HUES6 (cell line): ENCODE measurements around the gene CDC42SE1.

Experiments used
- H3K27ac ChIP-seq: 2 replicates; pipeline ENCODE4 v1.7.0; 2013; ENCODE audit warnings: low read depth, mild to moderate bottlenecking, low read length, inconsistent platforms
- H3K27me3 ChIP-seq: 2 replicates; pipeline ENCODE4 v1.6.1; 2013; ENCODE audit warnings: low read length; ENCODE audit not compliant: control insufficient read depth, insufficient read depth
- H3K36me3 ChIP-seq: 2 replicates; pipeline ENCODE4 v1.6.1; 2013; ENCODE audit warnings: low read length; ENCODE audit not compliant: control insufficient read depth, insufficient read depth
- H3K4me1 ChIP-seq: 2 replicates; pipeline ENCODE4 v1.6.1; 2013; ENCODE audit warnings: low read length; ENCODE audit not compliant: control insufficient read depth, insufficient read depth
- H3K4me3 ChIP-seq: 2 replicates; pipeline ENCODE4 v1.5.1; 2013; ENCODE audit warnings: low read depth, low read length
- H3K9ac ChIP-seq: one replicate; pipeline ENCODE4 v1.6.1; 2013; ENCODE audit warnings: mild to moderate bottlenecking, low read length
- H3K9me3 ChIP-seq: 2 replicates; pipeline ENCODE4 v1.6.1; 2013; ENCODE audit warnings: low read depth, low read length; ENCODE audit not compliant: control insufficient read depth, insufficient read depth

CDC42SE1 gene

GRCh38 chr1:151067185-151067584, 7.8 kb upstream of the CDC42SE1 start:
- H3K27ac ChIP-seq: no peak overlapping the region
- no peak overlapping the region for H3K4me3 ChIP-seq
- H3K9ac ChIP-seq: no peak overlapping the region
- peaks cover 6% of the 10 kb centered on the region; the same call in 1 of the 2 replicates for H3K4me1 ChIP-seq
- no peaks in the 10 kb centered on the region for H3K9me3 ChIP-seq
- peaks cover 14% of the 10 kb centered on the region for H3K36me3 ChIP-seq
- H3K27me3 ChIP-seq: no peaks in the 10 kb centered on the region

- Histone ChIP-seq H3K9ac (no peak overlapping the region), H3K27me3 (no peaks in the 10 kb centered on the region), H3K4me1 (peaks cover 9% of the 10 kb centered on the region), H3K4me3 (no peak overlapping the region), H3K9me3 (no peaks in the 10 kb centered on the region), H3K36me3 (peaks cover 14% of the 10 kb centered on the region), H3K27ac (no peak overlapping the region)
Observed at GRCh38 chr1:151065089-151065645, 5.7 kb upstream of the CDC42SE1 start.

DNA sequence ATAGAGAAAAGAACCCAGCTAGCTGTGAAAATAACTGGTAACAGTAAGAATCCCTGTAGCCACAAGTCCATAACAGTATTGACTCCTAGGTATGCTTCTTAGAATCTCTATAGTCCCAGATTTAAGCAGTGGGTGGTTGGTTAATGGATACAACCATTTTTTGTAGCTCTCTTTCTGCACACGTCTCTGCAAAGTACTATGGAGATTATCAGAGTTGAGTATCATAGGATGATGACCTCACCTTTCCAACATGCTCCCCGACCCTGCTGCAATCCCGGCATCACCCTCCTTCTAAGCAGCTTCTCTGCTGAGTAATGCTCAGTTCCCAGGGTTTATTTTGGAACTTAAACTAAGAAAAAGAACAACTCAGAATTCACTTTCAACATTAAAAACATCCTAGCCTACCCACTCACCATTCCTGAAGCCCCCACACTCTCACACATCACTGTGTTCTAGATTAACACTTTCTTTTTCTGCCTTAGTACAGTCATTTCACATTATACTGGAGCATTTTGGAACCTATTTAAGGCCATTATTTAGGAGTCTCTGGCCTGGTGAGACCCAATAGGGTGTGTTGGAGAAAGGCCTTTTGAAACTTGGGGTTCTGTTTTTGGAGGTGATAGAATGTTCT, 3.4 kb upstream of the CDC42SE1 start:
- H3K9ac ChIP-seq: no peak overlapping the region
- H3K4me1 ChIP-seq: peaks cover 16% of the 10 kb centered on the region
- H3K36me3 ChIP-seq: peaks cover 14% of the 10 kb centered on the region
- no peak overlapping the region for H3K27ac ChIP-seq
- no peaks in the 10 kb centered on the region for H3K9me3 ChIP-seq
- no peaks in the 10 kb centered on the region for H3K27me3 ChIP-seq
- H3K4me3 ChIP-seq: no peak overlapping the region

GRCh38 chr1:151061704-151062103, 2.3 kb upstream of the CDC42SE1 start:
- Histone ChIP-seq H3K4me3 (peak overlapping the region; percentile 97), H3K36me3 (peaks cover 9% of the 10 kb centered on the region), H3K27ac (no peak overlapping the region), H3K27me3 (no peaks in the 10 kb centered on the region), H3K9me3 (no peaks in the 10 kb centered on the region), H3K9ac (peak overlapping the region; percentile 88), H3K4me1 (peaks cover 21% of the 10 kb centered on the region)

DNA sequence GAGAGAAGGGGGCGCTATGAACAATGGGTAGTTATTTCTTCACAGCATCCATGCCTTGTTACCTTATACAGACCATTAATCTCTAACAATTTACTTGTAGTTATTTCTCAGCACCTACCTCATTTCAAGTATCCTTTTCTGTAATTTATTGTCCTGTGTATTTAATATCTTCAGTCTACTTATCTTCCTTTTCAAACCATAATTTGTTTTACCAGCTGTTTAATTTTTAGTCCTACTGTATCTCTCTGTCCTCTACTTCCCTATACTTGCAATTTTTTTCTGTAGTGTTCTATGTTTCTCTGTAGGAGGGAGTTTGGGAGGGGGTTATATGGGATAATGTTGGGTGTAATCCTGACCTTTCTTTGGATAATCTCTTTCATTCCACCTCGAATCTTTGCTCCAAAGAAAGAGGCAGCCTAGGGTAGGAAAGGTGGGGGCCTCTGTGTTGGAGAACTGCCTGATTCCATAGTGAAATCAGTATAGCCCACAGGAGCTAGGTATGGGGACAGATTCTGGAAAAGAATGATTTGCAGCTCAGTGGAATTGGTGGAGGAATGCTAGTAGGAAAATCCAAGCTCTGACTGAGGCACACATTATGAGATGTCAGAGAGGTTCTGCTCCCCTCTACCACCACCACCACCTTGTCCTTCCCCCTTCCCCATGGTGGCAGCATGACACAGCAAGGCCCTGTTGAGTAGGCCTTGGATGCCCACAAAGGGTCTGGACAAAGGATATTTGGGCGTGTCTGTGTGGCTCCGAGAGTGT, 1.4 kb upstream of the CDC42SE1 start:
- H3K27ac ChIP-seq: peak overlapping the region; percentile 73; the same call in 1 of the 2 replicates

DNA sequence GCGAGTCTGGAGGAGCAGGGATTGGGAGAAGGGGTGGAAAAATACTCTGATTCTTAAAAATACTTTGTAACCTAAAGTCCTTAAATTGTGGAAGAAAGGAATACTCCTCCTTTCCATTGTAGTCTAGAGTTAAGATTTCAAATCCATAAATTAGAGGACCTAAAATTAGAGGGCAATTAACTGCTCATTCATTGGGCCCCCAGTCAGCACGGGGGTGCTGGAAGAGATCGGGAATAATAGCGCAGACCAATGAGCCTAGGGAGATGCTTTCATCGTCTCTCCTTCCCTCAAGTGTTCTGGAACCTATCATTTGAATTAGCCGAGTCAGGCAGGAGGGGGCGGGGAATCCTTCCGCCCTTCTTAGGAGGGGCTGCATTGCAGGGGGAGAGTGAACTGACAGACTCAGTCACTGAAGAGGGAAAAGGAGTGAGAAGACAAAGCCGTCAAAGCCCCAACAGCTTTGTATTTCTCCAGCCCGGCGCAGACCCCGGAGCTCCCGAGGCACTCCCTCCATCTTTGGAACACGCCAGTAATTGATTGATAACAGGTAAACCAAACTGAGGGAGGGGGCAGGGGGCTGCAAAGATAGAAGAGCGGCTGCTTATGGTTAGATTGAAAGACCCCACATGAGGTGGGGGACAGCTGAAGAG, 710 bp upstream of the CDC42SE1 start, which contains the start of gene MLLT11:
Gene MLLT11, plus strand, starts transcription at position 391 of the 650 bp plus-strand sequence. CDS start 6,828 bp downstream, outside the sequence.
- Histone ChIP-seq H3K27me3 (no peaks in the 10 kb centered on the region), H3K9ac (peak within 1 kb of the TSS; percentile 96), H3K4me3 (peak within 1 kb of the TSS; percentile 97), H3K4me1 (peaks cover 24% of the 10 kb centered on the region), H3K36me3 (peaks cover 19% of the 10 kb centered on the region), H3K9me3 (no peaks in the 10 kb centered on the region), H3K27ac (peak within 1 kb of the TSS; percentile 88)

More for the DNA sequence above, 1.4 kb upstream of the CDC42SE1 start:
- peak overlapping the region; percentile 97 for H3K4me3 ChIP-seq
- H3K9me3 ChIP-seq: no peaks in the 10 kb centered on the region
- H3K9ac ChIP-seq: peak overlapping the region; percentile 88
- H3K36me3 ChIP-seq: peaks cover 13% of the 10 kb centered on the region
- peaks cover 24% of the 10 kb centered on the region for H3K4me1 ChIP-seq
- H3K27me3 ChIP-seq: no peaks in the 10 kb centered on the region

DNA sequence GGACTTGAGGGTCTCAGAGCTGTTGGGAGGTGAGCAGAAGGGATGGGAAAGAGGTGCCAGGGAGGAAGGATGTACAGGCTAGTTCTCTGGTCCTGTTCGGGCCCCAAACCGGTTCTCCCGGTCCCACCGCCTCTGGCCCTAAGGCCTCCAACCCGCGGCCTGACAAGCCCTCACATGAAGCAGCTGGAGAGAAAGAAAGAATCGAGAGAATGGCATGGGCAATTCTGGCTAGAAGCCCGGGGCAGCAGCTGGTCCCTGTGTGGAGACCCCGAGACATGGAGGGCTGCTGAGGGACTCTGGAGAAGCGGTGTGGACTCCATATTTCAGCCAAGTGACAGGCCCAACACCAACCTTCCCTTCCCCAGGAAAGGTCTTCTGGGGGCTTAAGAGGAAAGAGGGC, 730 bp downstream of the CDC42SE1 start:
- Histone ChIP-seq H3K27ac (peak overlapping the region; percentile 88; the same call in 1 of the 2 replicates), H3K4me1 (peaks cover 21% of the 10 kb centered on the region), H3K9ac (peak overlapping the region; percentile 96), H3K9me3 (no peaks in the 10 kb centered on the region), H3K36me3 (peaks cover 33% of the 10 kb centered on the region), H3K4me3 (peak overlapping the region; percentile 97), H3K27me3 (no peaks in the 10 kb centered on the region)

- no peak overlapping the region for H3K27ac ChIP-seq
- H3K4me3 ChIP-seq: no peak overlapping the region
- peaks cover 15% of the 10 kb centered on the region for H3K4me1 ChIP-seq
- H3K27me3 ChIP-seq: no peaks in the 10 kb centered on the region
- H3K36me3 ChIP-seq: peaks cover 57% of the 10 kb centered on the region
- H3K9me3 ChIP-seq: no peaks in the 10 kb centered on the region
- no peak overlapping the region for H3K9ac ChIP-seq
Observed at GRCh38 chr1:151056149-151056548, 3.3 kb downstream of the CDC42SE1 start.

DNA sequence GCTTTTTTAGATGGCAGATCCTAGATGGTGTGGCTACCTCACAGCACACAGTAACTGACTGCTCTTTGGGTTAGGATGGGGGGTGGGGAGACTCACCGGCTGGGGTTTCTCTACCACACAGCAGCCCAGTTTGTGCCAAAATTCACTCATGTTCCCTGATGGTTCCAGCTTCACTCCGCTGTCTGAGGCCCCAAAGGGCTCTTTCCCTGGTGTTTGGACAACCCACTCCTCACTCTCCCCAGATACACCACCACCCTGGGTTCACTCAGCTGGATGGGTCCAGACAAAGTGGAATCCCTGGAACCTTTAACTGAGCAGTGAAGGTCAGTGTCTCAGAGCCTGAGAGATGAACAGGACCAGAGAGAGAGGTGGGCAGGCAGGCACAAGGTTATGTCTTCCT, 3.8 kb downstream of the CDC42SE1 start:
- H3K9me3 ChIP-seq: no peaks in the 10 kb centered on the region
- peaks cover 62% of the 10 kb centered on the region for H3K36me3 ChIP-seq
- no peak overlapping the region for H3K9ac ChIP-seq
- no peak overlapping the region for H3K27ac ChIP-seq
- H3K27me3 ChIP-seq: no peaks in the 10 kb centered on the region
- H3K4me3 ChIP-seq: no peak overlapping the region
- H3K4me1 ChIP-seq: peaks cover 15% of the 10 kb centered on the region

GRCh38 chr1:151054971-151055547, 4.4 kb downstream of the CDC42SE1 start:
- Histone ChIP-seq H3K9me3 (no peaks in the 10 kb centered on the region), H3K4me1 (peaks cover 15% of the 10 kb centered on the region), H3K36me3 (peaks cover 63% of the 10 kb centered on the region), H3K9ac (no peak overlapping the region), H3K4me3 (no peak overlapping the region), H3K27ac (no peak overlapping the region), H3K27me3 (no peaks in the 10 kb centered on the region)
